Activated B cell treated with CpG ODN at 0.5 μM for 24 hours (primary cell): ENCODE measurements around the gene ZNF474. TPM values are rescaled to one million over a fixed set of nuclear protein-coding genes. Genes with fewer than 3 reads are reported as not detected.

Source experiments
- ATAC-seq: fragments of 200-7000 bp; cut with Tn5 transposase; one replicate; pipeline ENCODE4 v1.10.0; 2021; ENCODE audit warnings: low read depth, mild to moderate bottlenecking, moderate library complexity
- CTCF ChIA-PET: fragments of 350-600 bp; sonication (Branson Sonifier 250); formaldehyde crosslinking; loops from one replicate; lab custom pipeline; 2021; ENCODE audit warnings: antibody characterized with exemption; lab: Charles Lee
- POLR2A ChIA-PET: fragments of 350-600 bp; sonication (Branson Sonifier 250); formaldehyde crosslinking; loops from one replicate; lab custom pipeline; 2021; ENCODE audit warnings: antibody characterized with exemption; lab: Charles Lee
- DNase-seq: peaks from one replicate; pipeline ENCODE4 v3.0.0; 2022
- H3K27ac Mint-ChIP-seq: one replicate; pipeline ENCODE4 v1.8.0; 2020; ENCODE audit warnings: mixed read lengths
- H3K27me3 Mint-ChIP-seq: one replicate; pipeline ENCODE4 v1.8.0; 2021; ENCODE audit warnings: mixed read lengths
- H3K36me3 Mint-ChIP-seq: one replicate; pipeline ENCODE4 v1.8.0; 2021; ENCODE audit warnings: low read depth, mixed read lengths
- H3K4me1 Mint-ChIP-seq: one replicate; pipeline ENCODE4 v1.8.0; 2021; ENCODE audit warnings: mixed read lengths
- H3K4me3 Mint-ChIP-seq: one replicate; pipeline ENCODE4 v1.8.0; 2020; ENCODE audit warnings: mild to moderate bottlenecking, mixed read lengths
- H3K9me3 Mint-ChIP-seq: one replicate; pipeline ENCODE4 v1.8.0; 2020; ENCODE audit warnings: mixed read lengths
- intact Hi-C: fragments of 100-400 bp; cut with micrococcal nuclease; formaldehyde crosslinking; loops from one replicate; pipeline ENCODE4 v1.15.1; 2024
- total RNA-seq: library from RNA; stranded (reverse); gene quantifications from 2 replicates; pipeline ENCODE4 v1.2.3, GENCODE V29; 2022
- TF ChIP-seq, protein P1 (sequence below): fragments of 200-600 bp; IDR thresholded peaks from one replicate; pipeline ENCODE4 v1.8.0; 2022; ENCODE audit warnings: antibody characterized with exemption, mild to moderate bottlenecking

The ZNF474 gene
- total RNA-seq, 1 donor from 2014 or later = not detected

GRCh38 chr5:122155546-122155945 is 26.2 kb downstream of the ZNF474 start:
- ATAC-seq = no peak

DNA sequence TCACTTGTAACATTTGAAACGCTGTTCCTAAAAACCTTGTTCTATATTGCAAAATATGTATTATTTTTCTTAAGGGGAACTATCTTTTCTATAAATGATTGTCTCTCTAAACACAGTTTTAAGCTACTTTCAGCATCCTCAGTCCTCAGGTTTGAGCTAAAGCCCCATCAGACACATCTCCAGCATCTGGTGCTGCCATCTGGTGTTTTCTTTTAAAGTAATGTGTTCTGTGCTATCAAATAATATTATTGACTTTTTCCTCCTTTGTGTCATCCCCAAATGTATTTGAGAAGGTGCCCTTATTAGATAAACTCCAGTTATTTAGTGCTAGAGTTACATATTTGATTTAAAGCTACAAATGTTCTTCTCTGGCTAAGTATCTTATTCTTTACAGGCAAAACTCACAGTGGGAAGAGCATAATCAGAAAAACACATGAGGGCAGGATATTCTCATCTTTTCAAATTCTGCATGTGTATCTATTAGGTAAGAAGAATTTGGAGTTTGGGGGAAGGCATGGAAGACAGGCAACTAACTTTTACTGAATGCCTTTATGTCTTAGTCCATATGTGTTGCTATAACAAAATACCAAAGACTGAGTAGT is 27.5 kb downstream of the ZNF474 start:
- no peak for DNase-seq
- H3K27ac Mint-ChIP-seq = no peak overlapping the region
- intact Hi-C loops = no loop called here

More at GRCh38 chr5:122155546-122155945, 26.2 kb downstream of the ZNF474 start:
- POLR2A ChIA-PET = no interaction called here
- no peaks in the 10 kb centered on the region for H3K9me3 Mint-ChIP-seq
- H3K36me3 Mint-ChIP-seq = no peaks in the 10 kb centered on the region
- no peaks in the 10 kb centered on the region for H3K27me3 Mint-ChIP-seq
- intact Hi-C loops = no loop called here
- H3K4me1 Mint-ChIP-seq = no peaks in the 10 kb centered on the region
- TF ChIP-seq, protein P1, sequence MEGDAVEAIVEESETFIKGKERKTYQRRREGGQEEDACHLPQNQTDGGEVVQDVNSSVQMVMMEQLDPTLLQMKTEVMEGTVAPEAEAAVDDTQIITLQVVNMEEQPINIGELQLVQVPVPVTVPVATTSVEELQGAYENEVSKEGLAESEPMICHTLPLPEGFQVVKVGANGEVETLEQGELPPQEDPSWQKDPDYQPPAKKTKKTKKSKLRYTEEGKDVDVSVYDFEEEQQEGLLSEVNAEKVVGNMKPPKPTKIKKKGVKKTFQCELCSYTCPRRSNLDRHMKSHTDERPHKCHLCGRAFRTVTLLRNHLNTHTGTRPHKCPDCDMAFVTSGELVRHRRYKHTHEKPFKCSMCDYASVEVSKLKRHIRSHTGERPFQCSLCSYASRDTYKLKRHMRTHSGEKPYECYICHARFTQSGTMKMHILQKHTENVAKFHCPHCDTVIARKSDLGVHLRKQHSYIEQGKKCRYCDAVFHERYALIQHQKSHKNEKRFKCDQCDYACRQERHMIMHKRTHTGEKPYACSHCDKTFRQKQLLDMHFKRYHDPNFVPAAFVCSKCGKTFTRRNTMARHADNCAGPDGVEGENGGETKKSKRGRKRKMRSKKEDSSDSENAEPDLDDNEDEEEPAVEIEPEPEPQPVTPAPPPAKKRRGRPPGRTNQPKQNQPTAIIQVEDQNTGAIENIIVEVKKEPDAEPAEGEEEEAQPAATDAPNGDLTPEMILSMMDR = no peak
- DNase-seq = no peak
- CTCF ChIA-PET = no interaction called here
- H3K27ac Mint-ChIP-seq = no peak overlapping the region
- no peak overlapping the region for H3K4me3 Mint-ChIP-seq

DNA sequence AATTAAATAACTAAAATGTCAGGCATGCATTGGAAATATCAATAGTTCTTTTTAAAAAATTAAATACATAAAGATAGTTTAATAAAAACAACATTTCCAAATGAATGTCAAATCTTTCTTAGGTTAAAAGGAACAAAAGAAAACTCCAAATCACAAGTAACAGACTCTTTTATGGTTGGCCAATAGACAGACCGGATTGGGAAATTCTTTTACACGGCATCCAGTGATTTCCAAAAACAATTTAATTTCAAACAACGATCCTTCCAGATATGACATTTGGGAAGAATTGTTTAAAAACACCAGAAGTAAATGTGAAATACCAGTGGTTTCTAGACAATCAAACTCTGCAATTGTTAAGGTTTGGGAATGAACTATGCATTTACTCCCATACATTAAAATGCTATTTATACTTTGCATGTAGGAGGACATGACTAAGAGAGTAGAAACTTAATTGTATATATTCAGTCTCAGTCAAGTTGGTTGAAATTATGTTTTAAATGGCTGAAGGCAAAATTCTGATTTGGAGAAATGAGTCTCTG is 32.8 kb downstream of the ZNF474 start:
- POLR2A ChIA-PET = no interaction called here
- H3K9me3 Mint-ChIP-seq = no peaks in the 10 kb centered on the region
- intact Hi-C loops = no loop called here
- CTCF ChIA-PET = no interaction called here
- no peak for ATAC-seq
- H3K36me3 Mint-ChIP-seq = no peaks in the 10 kb centered on the region
- H3K27ac Mint-ChIP-seq = no peak overlapping the region
- H3K27me3 Mint-ChIP-seq = no peaks in the 10 kb centered on the region
- TF ChIP-seq, protein P1 = no peak
- no peaks in the 10 kb centered on the region for H3K4me1 Mint-ChIP-seq
- DNase-seq = no peak
- H3K4me3 Mint-ChIP-seq = no peak overlapping the region

More for the DNA sequence above, 27.5 kb downstream of the ZNF474 start:
- ATAC-seq = no peak
- CTCF ChIA-PET = no interaction called here
- Mint-ChIP-seq H3K9me3 (no peaks in the 10 kb centered on the region), H3K4me1 (no peaks in the 10 kb centered on the region), H3K27me3 (no peaks in the 10 kb centered on the region), H3K36me3 (no peaks in the 10 kb centered on the region), H3K4me3 (no peak overlapping the region)
- TF ChIP-seq, protein P1 = no peak
- POLR2A ChIA-PET = no interaction called here

GRCh38 chr5:122163121-122164069 is 34.0 kb downstream of the ZNF474 start:
- intact Hi-C loops = no loop called here
- TF ChIP-seq, protein P1 = no peak
- H3K27ac Mint-ChIP-seq = no peak overlapping the region
- ChIA-PET POLR2A (no interaction called here), CTCF (no interaction called here)
- DNase-seq = no peak
- H3K4me3 Mint-ChIP-seq = no peak overlapping the region
- ATAC-seq = no peak
- H3K27me3 Mint-ChIP-seq = no peaks in the 10 kb centered on the region
- H3K9me3 Mint-ChIP-seq = no peaks in the 10 kb centered on the region
- H3K36me3 Mint-ChIP-seq = no peaks in the 10 kb centered on the region
- H3K4me1 Mint-ChIP-seq = no peaks in the 10 kb centered on the region

GRCh38 chr5:122164070-122164435 is 34.7 kb downstream of the ZNF474 start:
- TF ChIP-seq, protein P1 = no peak
- DNase-seq (no peak), ATAC-seq (no peak)
- H3K27ac Mint-ChIP-seq = no peak overlapping the region
- no peaks in the 10 kb centered on the region for H3K4me1 Mint-ChIP-seq
- H3K9me3 Mint-ChIP-seq = no peaks in the 10 kb centered on the region
- H3K4me3 Mint-ChIP-seq = no peak overlapping the region
- no peaks in the 10 kb centered on the region for H3K27me3 Mint-ChIP-seq
- intact Hi-C loops = no loop called here
- POLR2A ChIA-PET = no interaction called here
- CTCF ChIA-PET = no interaction called here
- H3K36me3 Mint-ChIP-seq = no peaks in the 10 kb centered on the region
